ENCODE data around the gene PCGF1. TPM values are rescaled to one million over a fixed set of nuclear protein-coding genes. Genes with fewer than 3 reads are reported as not detected.
"Not testable (repeated sequence)": the region's sequence is repeated elsewhere in the genome, so short reads cannot be mapped to it uniquely, and the experiment has no call there.

PCGF1 gene
- total RNA-seq, 1 experiment from 2014 or later, result 44.8 TPM

- peak overlapping the region; percentile 93 for H3K4me2 ChIP-seq (ENCODE audit: low read depth, low read length, poor library complexity, severe bottlenecking)
- not testable (repeated sequence) for H2AFZ ChIP-seq (ENCODE audit: low read length); H3K9me3 ChIP-seq (ENCODE audit: low read length); H3K9me2 ChIP-seq (replicated peaks; ENCODE audit: insufficient read depth, low read length); H3K27me3 ChIP-seq (ENCODE audit: low read length); H4K20me1 ChIP-seq (ENCODE audit: insufficient read depth, low read depth, low read length)
- peak overlapping the region; percentile 28; the same call in 1 of the 2 replicates for H3K27ac ChIP-seq (ENCODE audit: low read length)
- peaks cover 41% of the 10 kb centered on the region for H3K79me2 ChIP-seq (ENCODE audit: low read length)
- H3K4me3 ChIP-seq (ENCODE audit: low read length), result peak overlapping the region; percentile 89
- peak; percentile 64 for DNase-seq
- H3K4me1 ChIP-seq (ENCODE audit: low read length), result peaks cover 43% of the 10 kb centered on the region
- H3K36me3 ChIP-seq (ENCODE audit: insufficient read depth, low read length), result peaks cover 12% of the 10 kb centered on the region
- H3K9ac ChIP-seq (ENCODE audit: low read length), result peak overlapping the region; percentile 90
Observed at GRCh38 chr2:74459503-74460118, 47.9 kb downstream of the PCGF1 start.

- no peak overlapping the region for H2AFZ ChIP-seq (ENCODE audit: low read length)
- peak overlapping the region; percentile 93 for H3K4me2 ChIP-seq (ENCODE audit: low read depth, low read length, poor library complexity, severe bottlenecking)
Observed at GRCh38 chr2:74458938-74459363, 48.5 kb downstream of the PCGF1 start.

GRCh38 chr2:74458132-74458937, 49.2 kb downstream of the PCGF1 start, which contains the start of gene WBP1:
Gene WBP1, plus strand, starts transcription at chr2:74458438. Its CDS starts 165 bp downstream, at chr2:74458603.
- peak within 1 kb of the TSS; percentile 72; the same call in 1 of the 2 replicates for H2AFZ ChIP-seq (ENCODE audit: low read length)
- peak within 1 kb of the TSS; percentile 89 for H3K4me3 ChIP-seq (ENCODE audit: low read length)
- H3K9me3 ChIP-seq (ENCODE audit: low read length), result no peaks in the 10 kb centered on the region
- no peaks in the 10 kb centered on the region for H3K9me2 ChIP-seq (replicated peaks; ENCODE audit: insufficient read depth, low read length)
- no peaks in the 10 kb centered on the region for H3K27me3 ChIP-seq (ENCODE audit: low read length)
- peaks cover 32% of the 10 kb centered on the region for H3K79me2 ChIP-seq (ENCODE audit: low read length)
- 0 out of 2 replicates have a peak, but pooled peaks cover 4% of the 10 kb centered on the region for H4K20me1 ChIP-seq (ENCODE audit: insufficient read depth, low read depth, low read length)
- H3K4me1 ChIP-seq (ENCODE audit: low read length), result peaks cover 41% of the 10 kb centered on the region
- H3K4me2 ChIP-seq (ENCODE audit: low read depth, low read length, poor library complexity, severe bottlenecking), result peak within 1 kb of the TSS; percentile 94
- DNase-seq, result peak; percentile 100
- H3K27ac ChIP-seq (ENCODE audit: low read length), result peak within 1 kb of the TSS; percentile 91
- peak within 1 kb of the TSS; percentile 94 for H3K9ac ChIP-seq (ENCODE audit: low read length)
- H3K36me3 ChIP-seq (ENCODE audit: insufficient read depth, low read length), result peaks cover 12% of the 10 kb centered on the region

More at GRCh38 chr2:74458938-74459363, 48.5 kb downstream of the PCGF1 start:
- Histone ChIP-seq H3K9me3 (ENCODE audit: low read length) (no peaks in the 10 kb centered on the region), H4K20me1 (ENCODE audit: insufficient read depth, low read depth, low read length) (0 out of 2 replicates have a peak, but pooled peaks cover 4% of the 10 kb centered on the region), H3K79me2 (ENCODE audit: low read length) (peaks cover 34% of the 10 kb centered on the region), H3K27ac (ENCODE audit: low read length) (peak overlapping the region; percentile 55), H3K9me2 (replicated peaks; ENCODE audit: insufficient read depth, low read length) (no peaks in the 10 kb centered on the region), H3K4me1 (ENCODE audit: low read length) (peaks cover 43% of the 10 kb centered on the region), H3K9ac (ENCODE audit: low read length) (peak overlapping the region; percentile 90), H3K4me3 (ENCODE audit: low read length) (peak overlapping the region; percentile 89), H3K36me3 (ENCODE audit: insufficient read depth, low read length) (peaks cover 12% of the 10 kb centered on the region), H3K27me3 (ENCODE audit: low read length) (no peaks in the 10 kb centered on the region)
- peak; percentile 62 for DNase-seq

GRCh38 chr2:74457549-74458131, 49.9 kb downstream of the PCGF1 start:
- no peaks in the 10 kb centered on the region for H4K20me1 ChIP-seq (ENCODE audit: insufficient read depth, low read depth, low read length)
- H3K4me1 ChIP-seq (ENCODE audit: low read length), result peaks cover 36% of the 10 kb centered on the region
- H3K4me2 ChIP-seq (ENCODE audit: low read depth, low read length, poor library complexity, severe bottlenecking), result peak overlapping the region; percentile 94
- H3K9me3 ChIP-seq (ENCODE audit: low read length), result no peaks in the 10 kb centered on the region
- H3K27ac ChIP-seq (ENCODE audit: low read length), result peak overlapping the region; percentile 91
- H3K4me3 ChIP-seq (ENCODE audit: low read length), result peak overlapping the region; percentile 78
- H3K36me3 ChIP-seq (ENCODE audit: insufficient read depth, low read length), result peaks cover 5% of the 10 kb centered on the region; the same call in 1 of the 2 replicates
- peaks cover 25% of the 10 kb centered on the region for H3K79me2 ChIP-seq (ENCODE audit: low read length)
- peak overlapping the region; percentile 72; the same call in 1 of the 2 replicates for H2AFZ ChIP-seq (ENCODE audit: low read length)
- DNase-seq, result peak; percentile 95
- no peaks in the 10 kb centered on the region for H3K27me3 ChIP-seq (ENCODE audit: low read length)
- peak overlapping the region; percentile 94 for H3K9ac ChIP-seq (ENCODE audit: low read length)
- H3K9me2 ChIP-seq (replicated peaks; ENCODE audit: insufficient read depth, low read length), result no peaks in the 10 kb centered on the region

GRCh38 chr2:74457129-74457548, 50.4 kb downstream of the PCGF1 start:
- peaks cover 36% of the 10 kb centered on the region for H3K4me1 ChIP-seq (ENCODE audit: low read length)
- peaks cover 25% of the 10 kb centered on the region for H3K79me2 ChIP-seq (ENCODE audit: low read length)
- H4K20me1 ChIP-seq (ENCODE audit: insufficient read depth, low read depth, low read length), result no peaks in the 10 kb centered on the region
- H3K9me2 ChIP-seq (replicated peaks; ENCODE audit: insufficient read depth, low read length), result no peaks in the 10 kb centered on the region
- H3K27me3 ChIP-seq (ENCODE audit: low read length), result no peaks in the 10 kb centered on the region
- peak overlapping the region; percentile 91 for H3K27ac ChIP-seq (ENCODE audit: low read length)
- peak overlapping the region; percentile 94 for H3K9ac ChIP-seq (ENCODE audit: low read length)
- no peak for DNase-seq
- H3K4me3 ChIP-seq (ENCODE audit: low read length), result peak overlapping the region; percentile 78
- H3K4me2 ChIP-seq (ENCODE audit: low read depth, low read length, poor library complexity, severe bottlenecking), result peak overlapping the region; percentile 94
- no peaks in the 10 kb centered on the region for H3K9me3 ChIP-seq (ENCODE audit: low read length)
- H3K36me3 ChIP-seq (ENCODE audit: insufficient read depth, low read length), result no peaks in the 10 kb centered on the region
- no peak overlapping the region for H2AFZ ChIP-seq (ENCODE audit: low read length)

Other genes with a start within 250 kb of the PCGF1 start
- gene SLC4A5, start 164.3 kb downstream of the PCGF1 start, total RNA-seq (2014; rRNA removed; shearing (Covaris generic); ENCODE audit: low replicate concordance), result 0.65 and 3.2 TPM in 2 replicates
- 95.0 and 96.4 TPM in 2 replicates for gene DCTN1, start 127.4 kb downstream of the PCGF1 start, total RNA-seq (2014; rRNA removed; shearing (Covaris generic); ENCODE audit: low replicate concordance)
- 3.8 and 7.6 TPM in 2 replicates for gene C2orf81, start 86.1 kb downstream of the PCGF1 start, total RNA-seq (2014; rRNA removed; shearing (Covaris generic); ENCODE audit: low replicate concordance)
- gene WDR54, start 86.0 kb downstream of the PCGF1 start, total RNA-seq (2014; rRNA removed; shearing (Covaris generic); ENCODE audit: low replicate concordance), result 130 and 239 TPM in 2 replicates
- 28.1 and 31.5 TPM in 2 replicates for gene RTKN, start 65.8 kb downstream of the PCGF1 start, total RNA-seq (2014; rRNA removed; shearing (Covaris generic); ENCODE audit: low replicate concordance)
- gene INO80B, start 52.6 kb downstream of the PCGF1 start, total RNA-seq (2014; rRNA removed; shearing (Covaris generic); ENCODE audit: low replicate concordance), result 29.3 and 86.9 TPM in 2 replicates
- 124 and 149 TPM in 2 replicates for gene WBP1, start 49.3 kb downstream of the PCGF1 start, total RNA-seq (2014; rRNA removed; shearing (Covaris generic); ENCODE audit: low replicate concordance)
- gene MOGS, start 42.3 kb downstream of the PCGF1 start, total RNA-seq (2014; rRNA removed; shearing (Covaris generic); ENCODE audit: low replicate concordance), result 69.1 and 95.6 TPM in 2 replicates
- 91.4 and 144 TPM in 2 replicates for gene MRPL53, start 35.0 kb downstream of the PCGF1 start, total RNA-seq (2014; rRNA removed; shearing (Covaris generic); ENCODE audit: low replicate concordance)
- 47.7 and 50.5 TPM in 2 replicates for gene CCDC142, start 24.7 kb downstream of the PCGF1 start, total RNA-seq (2014; rRNA removed; shearing (Covaris generic); ENCODE audit: low replicate concordance)
- 47.5 and 54.9 TPM in 2 replicates for gene TTC31, start 24.6 kb downstream of the PCGF1 start, total RNA-seq (2014; rRNA removed; shearing (Covaris generic); ENCODE audit: low replicate concordance)
- gene LBX2, start 8.1 kb downstream of the PCGF1 start, total RNA-seq (2014; rRNA removed; shearing (Covaris generic); ENCODE audit: low replicate concordance), result 7.2 and 15.8 TPM in 2 replicates
- gene TLX2, start 6.8 kb upstream of the PCGF1 start, total RNA-seq (2014; rRNA removed; shearing (Covaris generic); ENCODE audit: low replicate concordance), result 0.25 and 2.5 TPM in 2 replicates
- gene DQX1, start 18.5 kb upstream of the PCGF1 start, total RNA-seq (2014; rRNA removed; shearing (Covaris generic); ENCODE audit: low replicate concordance), result 1.4 and 22.6 TPM in 2 replicates
- 216 and 273 TPM in 2 replicates for gene AUP1, start 22.0 kb upstream of the PCGF1 start, total RNA-seq (2014; rRNA removed; shearing (Covaris generic); ENCODE audit: low replicate concordance)
- gene HTRA2, start 22.2 kb upstream of the PCGF1 start, total RNA-seq (2014; rRNA removed; shearing (Covaris generic); ENCODE audit: low replicate concordance), result 36.8 and 72.1 TPM in 2 replicates
- 0.15 and 1.3 TPM in 2 replicates for gene LOXL3, start 46.2 kb upstream of the PCGF1 start, total RNA-seq (2014; rRNA removed; shearing (Covaris generic); ENCODE audit: low replicate concordance)
- gene DOK1, start 47.0 kb upstream of the PCGF1 start, total RNA-seq (2014; rRNA removed; shearing (Covaris generic); ENCODE audit: low replicate concordance), result 24.7 and 57.1 TPM in 2 replicates
- 0.11 TPM in 1 of 2 replicates, not detected in the other for gene M1AP, start 140.6 kb upstream of the PCGF1 start, total RNA-seq (2014; rRNA removed; shearing (Covaris generic); ENCODE audit: low replicate concordance)
- 2.7 and 3.4 TPM in 2 replicates for gene SEMA4F, start 146.6 kb upstream of the PCGF1 start, total RNA-seq (2014; rRNA removed; shearing (Covaris generic); ENCODE audit: low replicate concordance)

All from Karpas-422 (cell line).